Measurements from ENCODE around the gene TMEM125. TPM values are rescaled to one million over a fixed set of nuclear protein-coding genes. Genes with fewer than 3 reads are reported as not detected.

TMEM125 gene
- total and polyA plus RNA-seq, 12 donors = 0.15 to 0.37 (median 0.22) TPM; not detected in 6

GRCh38 chr1:43318831-43319230 is 49.0 kb downstream of the TMEM125 start:
- DNase-seq = no peak
- no peak for TF ChIP-seq CTCF (IDR thresholded peaks at IDR 0.05)
- no peak overlapping the region for H3K27ac ChIP-seq
- peaks cover 0 to 12% (median 0%) of the 10 kb centered on the region in 9 donors for H3K4me1 ChIP-seq
- no peak overlapping the region for H3K4me3 ChIP-seq
- no peak for ATAC-seq
- no peaks in the 10 kb centered on the region for H3K9me3 ChIP-seq
- H3K27me3 ChIP-seq = no peaks in the 10 kb centered on the region
- WGBS, 2 donors = 80 to 88% methylated on average over 4 of the region's 4 CpGs
- peaks cover 0 to 90% (median 4%) of the 10 kb centered on the region in 9 donors for H3K36me3 ChIP-seq
- intact Hi-C loops (cut with DNase I) = no loop called here

- ATAC-seq = no peak
- DNase-seq = no peak
- Histone ChIP-seq H3K36me3 (peaks cover 0 to 91% (median 4%) of the 10 kb centered on the region in 9 donors), H3K4me3 (no peak overlapping the region), H3K4me1 (peaks cover 0 to 12% (median 0%) of the 10 kb centered on the region in 9 donors), H3K27me3 (no peaks in the 10 kb centered on the region), H3K27ac (no peak overlapping the region), H3K9me3 (peaks cover 0 to 3% (median 0%) of the 10 kb centered on the region in 11 donors)
- intact Hi-C loops (cut with DNase I) = no loop called here
- TF ChIP-seq CTCF (IDR thresholded peaks at IDR 0.05) = no peak
- 96% methylated on average over 5 of the region's 5 CpGs for WGBS, 2 donors
Observed at GRCh38 chr1:43319288-43319687, 49.5 kb downstream of the TMEM125 start.

GRCh38 chr1:43319766-43320165 is 50.0 kb downstream of the TMEM125 start:
- WGBS, 2 donors = 66 to 67% methylated on average over 3 of the region's 3 CpGs
- H3K4me1 ChIP-seq = peaks cover 0 to 12% (median 0%) of the 10 kb centered on the region in 9 donors
- DNase-seq (no peak), ATAC-seq (no peak)
- intact Hi-C loops (cut with DNase I) = loop anchor here in 1 of 10 donors (1.0 kb wide), 1 partner anchor 17 kb away; no protein-coding TSS in a partner anchor
- no peak overlapping the region for H3K4me3 ChIP-seq
- H3K9me3 ChIP-seq = peaks cover 0 to 8% (median 0%) of the 10 kb centered on the region in 11 donors
- TF ChIP-seq CTCF (IDR thresholded peaks at IDR 0.05) = no peak
- H3K27me3 ChIP-seq = no peaks in the 10 kb centered on the region
- peaks cover 0 to 95% (median 6%) of the 10 kb centered on the region in 9 donors for H3K36me3 ChIP-seq
- H3K27ac ChIP-seq = no peak overlapping the region

- no peak for DNase-seq
- TF ChIP-seq CTCF (IDR thresholded peaks at IDR 0.05) = no peak
- peaks cover 0 to 79% (median 6%) of the 10 kb centered on the region in 9 donors for H3K36me3 ChIP-seq
- no peak overlapping the region for H3K4me3 ChIP-seq
- WGBS, 2 donors = 92 to 95% methylated on average over 16 of the region's 16 CpGs
- peaks cover 0 to under 1% (median 0%) of the 10 kb centered on the region in 9 donors for H3K4me1 ChIP-seq
- peaks cover 0 to 24% (median 4%) of the 10 kb centered on the region in 11 donors for H3K9me3 ChIP-seq
- H3K27ac ChIP-seq = no peak overlapping the region
- H3K27me3 ChIP-seq = no peaks in the 10 kb centered on the region
- ATAC-seq = no peak
- intact Hi-C loops (cut with DNase I) = no loop called here
Observed at GRCh38 chr1:43321331-43321891, 51.6 kb downstream of the TMEM125 start.
